Muscle of arm (tissue), 12 donors: Measurements from ENCODE around the gene SRGAP1. TPM values are rescaled to one million over a fixed set of nuclear protein-coding genes. Genes with fewer than 3 reads are reported as not detected.
"Not testable (repeated sequence)": the region's sequence is repeated elsewhere in the genome, so short reads cannot be mapped to it uniquely, and the experiment has no call there.

Experiments
- DNase-seq: peaks from one replicate; pipeline ENCODE4 v3.0.0-alpha.2; 2013
- polyA plus RNA-seq, 12 donors: library from polyadenylated mRNA; unstranded; fragments of 120-200 nt; gene quantifications; one replicate each; pipeline ENCODE4 v1.2.1, GENCODE V29; 2013; ENCODE audit not compliant: insufficient read length in 12 of 12

The SRGAP1 gene
- polyA plus RNA-seq, 12 donors: 5.1 to 23.3 (median 7.1) TPM; not detected in 1

GRCh38 chr12:64166606-64167005 is 322.1 kb downstream of the SRGAP1 start:
- DNase-seq: not testable (repeated sequence)

GRCh38 chr12:64167041-64167440 is 322.5 kb downstream of the SRGAP1 start:
- not testable (repeated sequence) for DNase-seq

DNA sequence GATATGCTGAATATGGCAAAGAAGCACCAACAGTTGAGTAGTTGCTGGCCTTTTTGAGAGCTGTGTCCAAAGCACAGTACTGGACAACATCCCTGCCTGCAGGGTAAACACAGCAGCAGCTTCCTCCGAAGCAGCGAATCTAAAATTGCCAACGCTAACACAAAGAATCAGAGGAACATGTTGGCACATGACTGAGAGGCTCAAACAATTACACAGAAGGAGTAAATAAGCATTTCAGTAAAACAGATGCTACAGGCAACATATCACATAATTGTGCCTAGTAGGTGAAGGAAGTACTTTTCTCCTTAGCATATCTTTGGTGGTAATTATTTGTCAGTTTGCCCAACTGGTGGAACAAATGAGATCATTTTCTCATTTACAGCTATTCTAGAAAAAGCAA is 325.5 kb downstream of the SRGAP1 start:
- no peak for DNase-seq

DNA sequence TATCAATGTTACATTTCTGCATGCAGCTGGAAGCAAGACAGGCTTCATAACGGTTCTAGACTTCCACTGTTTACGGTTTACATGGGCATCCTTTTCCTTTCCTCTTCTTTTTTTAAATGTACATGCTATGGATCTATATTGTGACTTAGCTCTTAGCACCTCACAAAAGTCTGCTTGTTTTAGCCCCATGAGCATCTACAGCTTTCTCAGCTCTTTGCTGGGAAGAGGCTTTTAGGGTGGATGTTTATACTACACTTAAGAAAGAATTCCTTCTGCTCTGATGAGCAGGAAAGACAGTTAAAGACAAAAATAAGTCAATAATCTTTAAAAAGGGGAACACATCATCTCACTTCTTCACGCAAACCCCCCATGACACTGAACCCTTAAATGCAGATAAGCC is 326.2 kb downstream of the SRGAP1 start:
- no peak for DNase-seq

GRCh38 chr12:64171715-64172114 is 327.2 kb downstream of the SRGAP1 start:
- no peak for DNase-seq

DNA sequence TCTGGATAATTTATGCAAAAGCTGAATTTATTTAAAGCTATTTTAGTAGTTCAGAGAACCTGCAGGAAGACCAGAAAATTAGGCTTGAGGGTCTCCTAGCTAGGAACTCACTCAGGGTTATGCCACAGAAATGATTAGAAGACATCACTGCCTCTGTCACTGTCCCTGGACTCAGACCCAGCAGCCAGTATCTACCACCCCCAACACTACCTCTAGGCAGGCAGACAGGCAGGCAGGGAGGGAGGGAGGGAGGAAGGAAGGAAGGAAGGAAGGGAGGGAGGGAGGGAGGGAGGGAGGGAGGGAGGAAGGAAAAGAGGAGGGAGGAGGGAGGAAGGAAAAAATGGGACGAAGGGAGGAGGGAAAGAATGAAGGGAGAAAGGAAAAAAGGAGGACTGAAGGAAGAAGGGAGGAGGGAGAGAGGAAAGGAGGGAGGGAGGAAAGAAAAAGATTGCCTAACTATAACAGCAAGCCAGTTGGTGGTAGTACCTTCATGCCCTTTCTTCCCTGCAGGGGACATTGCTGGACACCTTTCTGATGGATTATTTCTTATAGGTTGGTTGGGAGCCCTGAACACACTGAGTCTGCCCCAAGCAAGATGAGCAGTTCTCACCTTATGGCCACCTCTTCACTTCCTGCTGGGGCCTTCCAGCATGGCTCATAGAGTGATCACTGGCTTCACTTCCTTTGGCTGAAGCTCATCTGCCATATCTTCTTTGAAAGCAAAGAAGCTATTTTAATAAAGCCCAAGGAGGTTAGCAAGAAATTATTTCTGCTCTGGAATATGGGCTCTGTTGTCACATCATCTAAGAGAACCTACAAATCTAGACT is 327.9 kb downstream of the SRGAP1 start:
- no peak for DNase-seq

DNA sequence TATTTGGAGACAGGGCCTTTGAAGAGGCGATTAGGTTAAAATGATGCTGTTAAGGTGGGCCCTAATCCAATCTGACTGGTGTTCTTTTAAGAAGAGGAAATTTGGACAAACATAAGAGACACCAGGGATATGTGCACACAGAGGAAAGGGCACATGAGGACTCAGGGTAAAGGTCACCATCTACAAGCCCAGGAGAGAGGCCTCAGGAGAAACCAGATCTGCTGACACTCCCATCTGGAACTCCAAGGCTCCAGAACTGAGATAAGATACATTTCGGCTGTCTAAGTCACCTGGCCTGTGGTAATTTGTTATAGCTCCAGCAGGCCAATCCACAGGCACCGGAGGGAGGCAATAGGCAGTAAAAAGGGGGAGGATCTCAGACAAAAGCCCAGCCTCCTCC is 329.0 kb downstream of the SRGAP1 start:
- DNase-seq: no peak

DNA sequence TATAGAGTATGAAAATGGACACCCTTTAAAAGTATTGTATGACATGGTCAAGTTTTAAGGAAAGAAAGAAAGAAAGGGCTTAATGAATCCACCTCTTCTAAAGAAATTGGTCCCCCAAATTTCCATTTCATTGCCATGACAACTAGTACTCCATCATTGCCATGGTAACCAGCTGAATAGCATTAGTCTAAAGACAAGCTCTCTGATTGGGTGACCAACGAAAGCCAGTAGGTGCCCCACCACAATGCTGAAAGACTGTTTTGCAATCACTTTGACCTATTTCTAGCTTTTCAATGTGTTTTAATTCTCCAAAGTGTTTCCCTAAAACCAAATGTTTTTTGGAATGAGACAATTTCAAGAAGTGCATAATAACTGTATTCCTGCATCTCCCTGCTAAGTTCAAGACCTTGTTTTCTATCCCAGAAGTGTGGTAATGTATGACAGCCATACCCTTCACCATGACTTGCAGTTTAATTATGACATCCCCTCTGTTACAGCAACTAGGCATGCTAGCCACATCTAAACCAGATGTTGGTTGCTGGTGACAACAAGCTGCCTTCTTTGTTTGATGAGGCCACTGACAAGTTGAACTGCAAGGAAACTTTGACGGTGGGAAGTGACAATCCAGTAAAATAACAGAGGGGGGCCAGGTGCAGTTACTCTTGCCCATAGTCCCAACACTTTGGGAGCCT is 330.9 kb downstream of the SRGAP1 start:
- no peak for DNase-seq

DNA sequence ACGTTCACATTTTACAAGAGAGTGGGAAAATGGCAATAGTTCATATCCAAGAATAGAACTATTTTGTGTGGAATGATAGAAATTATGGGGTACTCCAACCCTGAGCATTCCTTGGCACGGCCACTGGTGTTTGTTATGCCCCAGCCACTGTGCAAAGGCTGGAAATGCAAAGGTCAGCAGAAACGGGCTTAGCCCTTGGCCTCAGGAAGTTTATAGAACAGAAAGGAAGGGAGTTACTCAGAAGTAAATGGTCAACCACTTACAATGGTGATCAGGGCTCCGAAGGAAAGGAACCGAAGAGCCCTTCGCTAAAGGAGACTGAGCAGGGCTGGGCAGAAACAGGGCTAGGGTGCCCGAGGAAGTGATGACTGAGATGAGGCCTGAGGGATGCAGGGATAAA is 332.5 kb downstream of the SRGAP1 start:
- DNase-seq: no peak

- DNase-seq: no peak
Measured at GRCh38 chr12:64178122-64178521, 333.6 kb downstream of the SRGAP1 start.

DNA sequence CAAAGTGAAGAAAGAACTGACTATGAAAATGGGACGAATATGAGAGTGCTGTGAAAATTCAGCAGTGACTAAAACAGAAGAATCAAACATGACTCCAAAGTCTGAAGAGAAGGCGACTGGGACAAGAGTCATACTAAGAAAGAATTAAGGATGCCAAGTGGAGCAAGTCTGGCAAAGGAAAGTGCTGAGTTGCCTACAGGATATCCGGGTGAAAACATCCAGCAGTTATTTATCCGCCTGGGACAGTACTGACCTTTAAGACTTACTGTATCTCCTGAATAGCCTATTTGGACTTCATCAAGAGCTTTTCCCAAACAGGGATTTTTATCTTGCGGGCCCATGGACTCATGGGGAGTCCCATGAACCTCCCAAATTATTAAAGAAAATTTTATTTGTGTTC is 336.5 kb downstream of the SRGAP1 start:
- no peak for DNase-seq

DNA sequence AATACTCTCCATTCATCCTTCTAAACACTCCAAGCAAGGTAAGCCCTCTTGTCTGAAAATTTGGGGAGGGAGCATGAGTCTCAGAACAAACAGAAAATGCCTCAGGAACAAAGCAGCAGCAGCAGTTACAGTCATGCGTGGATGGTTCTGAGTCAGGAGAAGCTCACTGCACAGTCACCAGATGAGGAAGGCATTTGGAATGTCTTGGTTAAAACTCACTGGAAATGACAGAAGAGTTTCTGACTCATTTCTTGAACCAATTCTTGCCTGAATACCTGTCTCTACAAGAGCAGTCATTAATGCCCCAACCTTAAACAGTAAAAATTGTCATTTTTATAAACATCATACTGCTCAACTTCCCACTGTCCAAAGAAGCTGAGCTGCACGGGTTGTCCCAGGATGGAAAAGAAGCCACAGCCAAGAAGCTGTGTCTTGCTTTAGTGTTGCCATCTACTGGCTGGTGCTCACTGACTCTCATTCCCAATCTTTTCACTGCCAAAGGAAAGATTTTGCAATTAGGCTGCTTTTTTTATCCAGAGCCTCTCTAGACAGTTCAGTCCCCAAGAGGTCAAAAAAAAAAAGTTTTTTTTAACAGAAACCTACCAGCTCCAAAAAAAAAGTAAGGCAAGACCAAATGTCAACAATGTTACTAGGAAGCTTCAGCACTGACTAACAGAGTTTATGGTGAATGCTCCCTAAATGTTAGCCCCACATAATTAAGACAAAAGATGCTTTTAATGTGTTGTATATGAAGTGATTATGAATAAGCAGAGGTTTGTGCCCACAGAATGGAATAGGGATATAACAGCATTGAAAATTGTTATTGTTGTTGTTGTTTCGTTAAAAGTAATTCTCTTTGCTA is 337.2 kb downstream of the SRGAP1 start:
- DNase-seq: peak; percentile 66

GRCh38 chr12:64184216-64184615 is 339.7 kb downstream of the SRGAP1 start:
- DNase-seq: no peak

GRCh38 chr12:64186789-64187188 is 342.3 kb downstream of the SRGAP1 start:
- DNase-seq: no peak

- DNase-seq: no peak
Measured at GRCh38 chr12:64187370-64187769, 342.9 kb downstream of the SRGAP1 start.

DNA sequence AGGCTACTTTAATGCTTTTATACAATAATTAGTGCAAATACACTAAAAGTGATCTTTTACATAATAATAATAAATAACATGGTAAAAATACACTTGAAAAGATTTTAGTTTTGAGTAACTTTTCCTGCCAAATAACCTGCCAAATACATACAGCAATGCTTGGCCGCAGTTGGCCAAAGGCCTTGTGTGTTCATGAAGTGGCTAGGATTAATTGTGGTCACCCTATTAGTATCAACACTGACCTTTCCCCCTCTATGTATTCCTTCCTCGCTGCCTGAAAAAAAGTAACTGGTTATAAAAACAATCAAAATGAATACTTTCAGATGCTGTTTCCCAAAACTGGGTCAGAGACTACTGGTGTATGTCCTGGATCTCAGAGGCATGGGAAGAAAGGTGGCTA is 343.3 kb downstream of the SRGAP1 start:
- no peak for DNase-seq

DNA sequence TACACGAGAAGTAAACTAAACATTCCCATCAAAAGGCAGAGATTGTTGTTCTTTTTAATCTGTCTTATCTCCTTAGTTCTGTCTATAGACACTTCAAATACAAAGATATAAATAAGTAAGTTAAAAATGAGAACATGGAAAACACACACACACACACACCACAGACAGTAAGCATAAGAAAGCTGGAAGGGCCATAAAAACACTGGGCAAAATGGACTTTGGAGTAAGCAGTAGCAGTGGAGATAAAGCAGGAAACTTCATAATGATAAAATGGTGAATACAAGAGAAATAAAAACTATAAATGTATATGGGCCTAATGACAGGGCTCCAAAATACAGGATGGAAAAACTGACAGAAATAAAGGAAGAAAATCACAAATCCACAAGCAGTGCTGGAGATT is 345.0 kb downstream of the SRGAP1 start:
- DNase-seq: no peak

- DNase-seq: no peak
Measured at GRCh38 chr12:64190140-64190539, 345.6 kb downstream of the SRGAP1 start.

- no peak for DNase-seq
Measured at GRCh38 chr12:64192644-64193444, 348.3 kb downstream of the SRGAP1 start.

DNA sequence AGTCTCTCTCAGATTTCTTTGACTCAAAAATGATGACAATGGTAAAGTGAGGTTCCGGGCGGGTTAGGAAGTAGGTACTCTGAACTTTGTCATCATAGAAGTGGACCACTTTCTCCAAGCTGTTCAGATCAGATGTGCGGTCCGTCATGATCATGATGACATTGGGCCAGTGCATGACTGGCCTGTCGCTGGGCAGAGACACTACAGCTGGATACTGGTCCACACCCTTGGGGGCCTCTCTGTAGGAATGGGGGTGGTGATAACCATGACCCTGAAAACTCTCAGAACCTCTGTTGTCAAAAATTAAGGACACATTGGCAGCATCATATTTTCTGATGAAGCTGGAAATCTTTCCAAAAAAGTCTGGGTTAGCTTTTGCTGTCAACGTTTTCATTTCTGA is 349.4 kb downstream of the SRGAP1 start:
- no peak for DNase-seq

GRCh38 chr12:64194333-64195149 is 350.0 kb downstream of the SRGAP1 start:
- DNase-seq: no peak
